Measurements from ENCODE around the gene IAH1.

Gene IAH1

DNA sequence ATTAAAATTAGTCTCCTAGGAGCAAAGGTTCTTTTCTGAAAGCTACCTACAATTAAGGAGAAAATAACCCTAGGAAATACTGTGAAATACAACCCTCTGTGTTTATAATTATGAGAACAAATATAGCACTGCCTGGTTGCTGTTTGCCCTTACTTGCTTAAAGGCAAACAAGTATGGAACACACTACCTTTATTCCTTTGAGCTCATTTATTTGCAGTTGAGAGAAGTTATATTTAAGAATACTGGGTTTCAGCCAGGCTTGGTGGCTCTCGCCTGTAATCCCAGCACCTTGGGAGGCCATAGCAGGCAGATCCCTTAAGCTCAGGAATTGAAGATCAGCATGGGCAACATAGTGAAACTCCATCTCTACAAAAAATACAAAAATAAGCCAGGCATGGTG, 23.1 kb upstream of the IAH1 start:
- H3K79me2 ChIP-seq, result no peaks in the 10 kb centered on the region
- no peaks in the 10 kb centered on the region for H3K36me3 ChIP-seq (ENCODE audit: control insufficient read depth, insufficient read depth, low read length)
- H3K4me1 ChIP-seq, result no peaks in the 10 kb centered on the region
- H3K27ac ChIP-seq, result no peak overlapping the region
- no peak overlapping the region for H3K4me3 ChIP-seq (ENCODE audit: low read depth, low read length)
- H3K9me3 ChIP-seq (ENCODE audit: control insufficient read depth, low read length), result no peaks in the 10 kb centered on the region
- no peak overlapping the region for H2AFZ ChIP-seq
- TF ChIP-seq, protein P1, sequence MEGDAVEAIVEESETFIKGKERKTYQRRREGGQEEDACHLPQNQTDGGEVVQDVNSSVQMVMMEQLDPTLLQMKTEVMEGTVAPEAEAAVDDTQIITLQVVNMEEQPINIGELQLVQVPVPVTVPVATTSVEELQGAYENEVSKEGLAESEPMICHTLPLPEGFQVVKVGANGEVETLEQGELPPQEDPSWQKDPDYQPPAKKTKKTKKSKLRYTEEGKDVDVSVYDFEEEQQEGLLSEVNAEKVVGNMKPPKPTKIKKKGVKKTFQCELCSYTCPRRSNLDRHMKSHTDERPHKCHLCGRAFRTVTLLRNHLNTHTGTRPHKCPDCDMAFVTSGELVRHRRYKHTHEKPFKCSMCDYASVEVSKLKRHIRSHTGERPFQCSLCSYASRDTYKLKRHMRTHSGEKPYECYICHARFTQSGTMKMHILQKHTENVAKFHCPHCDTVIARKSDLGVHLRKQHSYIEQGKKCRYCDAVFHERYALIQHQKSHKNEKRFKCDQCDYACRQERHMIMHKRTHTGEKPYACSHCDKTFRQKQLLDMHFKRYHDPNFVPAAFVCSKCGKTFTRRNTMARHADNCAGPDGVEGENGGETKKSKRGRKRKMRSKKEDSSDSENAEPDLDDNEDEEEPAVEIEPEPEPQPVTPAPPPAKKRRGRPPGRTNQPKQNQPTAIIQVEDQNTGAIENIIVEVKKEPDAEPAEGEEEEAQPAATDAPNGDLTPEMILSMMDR (IDR thresholded peaks at IDR 0.05), result no peak
- no peaks in the 10 kb centered on the region for H3K27me3 ChIP-seq (ENCODE audit: control insufficient read depth, insufficient read depth, low read length)
- H3K4me2 ChIP-seq (ENCODE audit: low read length), result no peak overlapping the region
- H3K9ac ChIP-seq, result no peak overlapping the region

DNA sequence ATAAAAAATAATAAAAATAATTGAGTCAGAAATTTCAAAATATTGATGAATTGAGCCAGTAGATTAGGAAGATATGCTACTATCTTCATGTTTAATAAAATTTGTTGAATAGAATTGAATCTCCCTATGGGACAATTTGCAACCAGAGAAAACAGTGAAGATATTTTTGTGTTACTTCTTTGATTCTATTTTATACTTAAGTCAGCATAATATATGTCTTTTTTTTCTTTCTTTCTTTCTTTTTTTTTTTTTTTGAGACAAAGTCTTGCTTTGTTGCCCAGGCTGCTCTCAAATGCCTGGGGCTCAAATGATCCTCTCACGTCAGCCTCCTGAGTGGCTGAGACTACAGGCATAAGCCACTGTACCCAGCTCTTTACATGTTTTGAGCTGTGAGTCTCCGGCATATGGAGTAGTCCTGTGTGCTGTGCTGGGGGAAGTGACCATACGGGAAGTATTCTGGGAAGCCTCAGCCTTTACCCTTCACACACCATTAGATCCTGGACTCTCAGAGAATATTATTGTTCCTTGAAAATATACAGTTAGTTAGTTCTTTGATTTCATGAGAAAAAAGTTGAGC, 13.8 kb upstream of the IAH1 start:
- H3K4me1 ChIP-seq, result no peaks in the 10 kb centered on the region
- TF ChIP-seq, protein P1 (IDR thresholded peaks at IDR 0.05), result no peak
- no peak overlapping the region for H3K27ac ChIP-seq
- no peaks in the 10 kb centered on the region for H3K79me2 ChIP-seq
- no peaks in the 10 kb centered on the region for H3K27me3 ChIP-seq (ENCODE audit: control insufficient read depth, insufficient read depth, low read length)
- H3K9me3 ChIP-seq (ENCODE audit: control insufficient read depth, low read length), result no peaks in the 10 kb centered on the region
- no peak overlapping the region for H3K4me2 ChIP-seq (ENCODE audit: low read length)
- H2AFZ ChIP-seq, result no peak overlapping the region
- H3K4me3 ChIP-seq (ENCODE audit: low read depth, low read length), result no peak overlapping the region
- no peaks in the 10 kb centered on the region for H3K36me3 ChIP-seq (ENCODE audit: control insufficient read depth, insufficient read depth, low read length)
- H3K9ac ChIP-seq, result no peak overlapping the region

DNA sequence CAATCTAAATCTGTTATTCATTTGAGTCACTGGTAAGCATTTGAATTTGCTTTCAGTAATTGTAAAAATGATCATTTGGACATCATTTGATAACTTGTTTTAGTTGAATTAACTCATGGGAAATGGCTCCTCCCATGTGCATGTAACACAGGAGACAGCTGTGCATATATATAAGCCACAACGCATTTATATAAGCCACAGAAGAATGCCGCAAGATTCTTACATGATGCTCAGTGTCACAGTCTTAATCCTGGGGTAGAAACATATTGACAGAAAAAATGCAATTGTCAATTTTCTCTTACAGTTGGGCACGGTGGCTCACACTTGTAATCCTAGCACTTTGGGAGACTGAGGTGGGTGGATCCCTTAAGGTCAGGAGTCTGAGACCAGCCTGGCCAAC, 13.3 kb upstream of the IAH1 start:
- H2AFZ ChIP-seq, result no peak overlapping the region
- no peaks in the 10 kb centered on the region for H3K79me2 ChIP-seq
- H3K9ac ChIP-seq, result no peak overlapping the region
- no peak overlapping the region for H3K4me3 ChIP-seq (ENCODE audit: low read depth, low read length)
- no peaks in the 10 kb centered on the region for H3K36me3 ChIP-seq (ENCODE audit: control insufficient read depth, insufficient read depth, low read length)
- H3K4me1 ChIP-seq, result no peaks in the 10 kb centered on the region
- TF ChIP-seq, protein P1 (IDR thresholded peaks at IDR 0.05), result no peak
- H3K27me3 ChIP-seq (ENCODE audit: control insufficient read depth, insufficient read depth, low read length), result no peaks in the 10 kb centered on the region
- H3K4me2 ChIP-seq (ENCODE audit: low read length), result no peak overlapping the region
- H3K27ac ChIP-seq, result no peak overlapping the region
- no peaks in the 10 kb centered on the region for H3K9me3 ChIP-seq (ENCODE audit: control insufficient read depth, low read length)

GRCh38 chr2:9462313-9462712, 12.0 kb upstream of the IAH1 start:
- Histone ChIP-seq H3K4me3 (ENCODE audit: low read depth, low read length) (no peak overlapping the region), H3K36me3 (ENCODE audit: control insufficient read depth, insufficient read depth, low read length) (no peaks in the 10 kb centered on the region), H3K27me3 (ENCODE audit: control insufficient read depth, insufficient read depth, low read length) (no peaks in the 10 kb centered on the region), H2AFZ (no peak overlapping the region), H3K9ac (no peak overlapping the region), H3K9me3 (ENCODE audit: control insufficient read depth, low read length) (no peaks in the 10 kb centered on the region), H3K4me2 (ENCODE audit: low read length) (no peak overlapping the region), H3K79me2 (no peaks in the 10 kb centered on the region), H3K4me1 (no peaks in the 10 kb centered on the region), H3K27ac (no peak overlapping the region)
- TF ChIP-seq, protein P1 (IDR thresholded peaks at IDR 0.05), result no peak
